ENCODE measurements around the gene GALNT12. TPM values are rescaled to one million over a fixed set of nuclear protein-coding genes. Genes with fewer than 3 reads are reported as not detected.

The GALNT12 gene
- polyA plus RNA-seq, 4 donors = 4.1 to 11.4 (median 10.2) TPM

GRCh38 chr9:98830554-98830953 is 23.1 kb downstream of the GALNT12 start:
- no peak for DNase-seq (ENCODE audit: low read depth in 4 of 4, low spot score in 3 of 4)

DNA sequence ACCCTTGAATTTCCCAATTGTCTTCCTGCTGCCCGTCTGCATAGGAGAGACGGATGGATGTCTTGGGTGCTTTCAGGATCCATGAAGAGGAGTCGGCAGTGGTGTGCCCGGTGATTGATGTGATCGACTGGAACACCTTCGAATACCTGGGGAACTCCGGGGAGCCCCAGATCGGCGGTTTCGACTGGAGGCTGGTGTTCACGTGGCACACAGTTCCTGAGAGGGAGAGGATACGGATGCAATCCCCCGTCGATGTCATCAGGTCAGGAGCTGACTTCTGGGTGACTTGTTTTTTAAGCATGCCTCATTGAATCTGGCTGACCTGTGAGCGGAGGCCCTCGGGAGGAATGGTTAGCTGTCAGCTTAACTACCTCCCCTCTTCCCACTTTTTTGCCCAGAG is 24.2 kb downstream of the GALNT12 start:
- DNase-seq (ENCODE audit: low read depth in 4 of 4, low spot score in 3 of 4) = no peak

GRCh38 chr9:98832768-98833089 is 25.3 kb downstream of the GALNT12 start:
- DNase-seq (ENCODE audit: low read depth in 4 of 4, low spot score in 3 of 4) = no peak

- DNase-seq (ENCODE audit: low read depth in 4 of 4, low spot score in 3 of 4) = no peak
Measured at GRCh38 chr9:98833090-98833956, 25.9 kb downstream of the GALNT12 start.

DNA sequence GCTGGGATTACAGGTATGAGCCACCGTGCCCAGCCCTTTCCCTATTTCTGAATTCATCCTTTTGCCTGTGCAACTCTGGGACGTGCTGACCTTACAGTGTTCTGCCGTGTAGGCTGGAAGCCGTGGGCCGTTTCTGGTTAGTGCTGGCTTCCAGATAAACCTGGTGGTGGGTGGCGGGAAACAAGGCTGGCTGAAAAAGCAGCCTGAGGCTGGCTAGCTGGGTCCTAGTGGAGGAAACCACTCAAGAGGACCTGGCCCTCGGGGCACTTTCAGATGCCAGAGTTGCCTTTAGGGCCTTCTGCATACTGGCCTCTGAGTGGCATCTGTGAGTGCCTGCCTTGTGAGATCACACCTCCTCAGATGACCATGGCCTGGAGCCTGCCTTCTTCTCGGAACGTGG is 26.9 kb downstream of the GALNT12 start:
- no peak for DNase-seq (ENCODE audit: low read depth in 4 of 4, low spot score in 3 of 4)

GRCh38 chr9:98836206-98836605 is 28.7 kb downstream of the GALNT12 start:
- DNase-seq (ENCODE audit: low read depth in 4 of 4, low spot score in 3 of 4) = no peak

DNA sequence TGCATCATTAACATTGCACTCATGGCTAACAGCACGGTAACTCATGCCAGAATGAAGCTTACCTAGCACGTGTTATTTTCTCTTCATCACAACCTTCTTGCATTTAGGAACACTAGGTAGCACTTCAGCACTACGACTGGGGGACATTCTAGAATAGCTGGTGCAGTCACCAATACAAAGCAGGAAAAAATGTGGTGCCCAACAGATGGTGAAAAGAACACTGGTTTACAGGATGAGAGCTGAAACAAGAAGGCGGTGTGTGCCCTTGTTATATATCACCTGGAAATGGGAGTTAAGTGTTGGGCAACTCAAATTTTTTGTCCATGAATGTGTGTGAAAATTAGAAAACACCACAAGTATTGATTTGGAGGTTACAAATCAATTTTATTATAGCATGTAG is 30.0 kb downstream of the GALNT12 start:
- no peak for DNase-seq (ENCODE audit: low read depth in 4 of 4, low spot score in 3 of 4)

DNA sequence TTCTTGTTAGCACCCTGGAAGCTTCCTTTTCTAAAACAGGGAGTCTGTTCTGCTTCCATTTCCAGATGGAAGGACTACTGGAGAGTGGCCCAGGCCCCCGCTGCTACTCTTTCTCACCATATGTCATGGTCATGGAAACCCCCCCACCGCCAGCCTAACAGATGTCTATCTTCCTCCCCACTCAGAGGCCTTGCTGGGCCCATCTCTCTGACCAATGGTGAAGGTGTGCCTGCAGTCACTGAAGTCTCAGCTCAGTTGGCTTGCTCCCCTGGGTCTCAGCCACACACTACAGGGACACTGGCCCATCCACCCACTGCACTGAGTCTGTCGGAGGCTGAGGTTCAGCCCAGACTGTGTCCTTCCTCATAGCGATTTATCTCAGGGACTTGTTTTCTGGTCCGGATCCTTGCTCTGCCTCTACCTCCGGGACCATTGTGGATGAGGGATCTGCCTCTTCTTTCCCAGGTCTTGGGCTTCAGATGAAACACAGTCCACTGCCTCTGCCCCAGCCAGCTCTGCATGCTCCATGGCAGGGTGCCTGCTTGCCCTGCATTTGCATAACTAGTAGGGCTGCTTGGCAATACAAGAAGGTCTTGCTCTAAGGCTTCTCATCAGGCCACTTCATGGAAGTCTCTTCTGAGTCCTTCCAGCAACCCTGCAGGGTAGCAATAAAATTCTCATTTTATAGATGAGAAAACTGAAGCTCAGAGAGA is 30.8 kb downstream of the GALNT12 start:
- no peak for DNase-seq (ENCODE audit: low read depth in 4 of 4, low spot score in 3 of 4)

DNA sequence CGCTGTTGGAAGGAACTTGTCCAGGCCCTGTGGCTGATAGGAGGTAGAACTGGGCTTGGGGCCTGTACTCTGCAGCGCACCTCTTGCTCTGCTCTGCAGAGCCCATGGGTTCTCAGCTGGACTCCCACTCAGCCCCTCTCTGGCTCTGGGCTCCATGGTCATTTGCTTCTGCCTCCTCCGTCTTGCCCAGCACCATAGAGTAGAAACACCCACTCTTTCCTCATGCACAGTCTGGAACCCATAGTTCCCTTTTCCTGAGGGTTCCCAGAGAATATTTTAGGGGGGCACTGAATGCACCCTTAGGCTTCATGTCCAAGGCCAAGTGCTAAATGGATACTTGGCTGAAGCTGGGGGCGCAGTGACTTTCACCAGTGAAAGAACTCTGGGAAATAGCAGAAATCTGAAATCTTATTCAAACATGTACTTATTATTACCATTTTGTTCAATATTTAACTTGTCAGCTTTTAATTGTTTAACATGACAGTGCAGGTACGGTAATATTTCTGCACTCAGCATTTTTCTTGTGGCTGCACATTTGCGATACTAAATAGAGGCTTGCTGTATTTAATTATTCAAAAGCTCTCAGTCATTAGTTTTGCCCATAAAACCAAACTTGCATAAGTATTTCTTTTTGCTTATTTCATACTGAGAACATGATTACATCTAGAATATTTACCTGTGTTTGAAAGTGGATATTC is 31.5 kb downstream of the GALNT12 start:
- DNase-seq (ENCODE audit: low read depth in 4 of 4, low spot score in 3 of 4) = no peak

GRCh38 chr9:98839724-98840123 is 32.3 kb downstream of the GALNT12 start:
- no peak for DNase-seq (ENCODE audit: low read depth in 4 of 4, low spot score in 3 of 4)

- no peak for DNase-seq (ENCODE audit: low read depth in 4 of 4, low spot score in 3 of 4)
Measured at GRCh38 chr9:98842510-98842909, 35.0 kb downstream of the GALNT12 start.

- no peak for DNase-seq (ENCODE audit: low read depth in 4 of 4, low spot score in 3 of 4)
Measured at GRCh38 chr9:98846081-98846480, 38.6 kb downstream of the GALNT12 start.

GRCh38 chr9:98846879-98847278 is 39.4 kb downstream of the GALNT12 start:
- DNase-seq (ENCODE audit: low read depth in 4 of 4, low spot score in 3 of 4) = no peak

- DNase-seq (ENCODE audit: low read depth in 4 of 4, low spot score in 3 of 4) = peak; percentile 55 to 70 (median 62)
Measured at GRCh38 chr9:98848450-98849149, 41.1 kb downstream of the GALNT12 start.

DNA sequence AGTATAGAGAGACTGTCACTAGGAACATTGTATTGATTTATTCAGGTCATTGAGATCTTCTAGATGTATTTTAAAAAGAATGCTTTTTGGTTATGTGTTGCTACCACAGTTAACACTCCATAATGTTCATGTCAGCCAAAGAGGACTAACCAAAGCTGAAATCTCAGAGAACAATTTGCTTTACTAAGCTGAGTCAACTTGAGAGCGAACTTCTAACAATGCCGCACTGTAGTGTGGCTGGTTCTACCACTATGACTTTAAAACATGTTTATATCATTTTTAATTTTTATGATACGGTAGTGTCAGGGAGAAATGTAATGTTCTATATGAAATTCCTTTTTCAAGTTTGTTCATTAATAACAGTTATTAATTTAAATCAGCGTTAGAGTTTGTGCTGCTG is 42.1 kb downstream of the GALNT12 start:
- DNase-seq (ENCODE audit: low read depth in 4 of 4, low spot score in 3 of 4) = no peak

GRCh38 chr9:98850851-98851729 is 43.6 kb downstream of the GALNT12 start:
- no peak for DNase-seq (ENCODE audit: low read depth in 4 of 4, low spot score in 3 of 4)

- DNase-seq (ENCODE audit: low read depth in 4 of 4, low spot score in 3 of 4) = no peak
Measured at GRCh38 chr9:98851730-98852459, 44.4 kb downstream of the GALNT12 start.

GRCh38 chr9:98852460-98852734 is 44.9 kb downstream of the GALNT12 start:
- no peak for DNase-seq (ENCODE audit: low read depth in 4 of 4, low spot score in 3 of 4)

DNA sequence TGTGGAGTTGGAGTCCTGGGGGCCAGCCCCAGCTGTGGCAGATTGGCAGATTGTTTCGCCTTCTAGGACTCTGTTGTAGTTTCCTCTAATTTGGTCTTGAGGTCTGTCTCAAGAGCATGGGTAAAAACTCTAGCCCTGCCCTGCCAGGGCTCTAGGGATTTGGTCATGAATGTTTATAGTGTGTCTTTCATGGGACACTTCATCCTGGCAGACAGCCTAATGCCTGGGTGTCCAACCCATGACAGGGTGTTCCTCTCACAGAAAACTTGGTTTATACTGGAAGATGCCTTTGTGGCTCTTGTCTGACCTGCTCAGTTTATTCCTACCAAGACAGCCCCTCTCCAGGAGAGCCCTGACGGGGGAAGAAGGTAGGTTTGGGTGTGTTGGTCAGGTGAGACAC is 45.5 kb downstream of the GALNT12 start:
- no peak for DNase-seq (ENCODE audit: low read depth in 4 of 4, low spot score in 3 of 4)

GRCh38 chr9:98854266-98854665 is 46.8 kb downstream of the GALNT12 start:
- DNase-seq (ENCODE audit: low read depth in 4 of 4, low spot score in 3 of 4) = no peak

Measured in left renal pelvis (tissue), 4 donors.